H1 (cell line): ENCODE data around the gene COL11A2. TPM values are rescaled to one million over a fixed set of nuclear protein-coding genes. Genes with fewer than 3 reads are reported as not detected.

Experiments
- ASH2L ChIP-seq: fragments of 200-600, 300-600 bp; sonication (generic); IDR thresholded peaks from one replicate; pipeline ENCODE4 v1.7.1; 2017; ENCODE audit warnings: low read length
- ATF3 ChIP-seq: IDR thresholded peaks from 2 replicates; pipeline ENCODE4 v1.6.1; 2011; ENCODE audit warnings: low read depth, mild to moderate bottlenecking, low read length; ENCODE audit not compliant: insufficient read depth
- CBX8 ChIP-seq: fragments of 300-800, 300-1000 bp; sonication (generic); IDR thresholded peaks from 2 replicates; pipeline ENCODE4 v1.7.1; 2016; ENCODE audit warnings: low read depth, low read length, borderline replicate concordance
- CREB1 ChIP-seq: IDR thresholded peaks from 2 replicates; pipeline ENCODE4 v1.6.1; 2012; ENCODE audit warnings: inconsistent platforms
- CTCF ChIP-seq, 3 experiments: IDR thresholded peaks; 1 replicate in 2 of 3; 2 replicates in 1 of 3; pipeline versions ENCODE4 v1.5.1 to v1.6.1; 2011; ENCODE audit warnings: low read length in 3 of 3, mild to moderate bottlenecking in 3 of 3, inconsistent platforms in 2 of 3, low read depth in 1 of 3, moderate library complexity in 1 of 3; ENCODE audit not compliant: insufficient read depth in 1 of 3; ENCODE audit errors: control extremely low read depth in 1 of 3
- E2F6 ChIP-seq: IDR thresholded peaks from 2 replicates; pipeline ENCODE4 v1.6.1; 2012; ENCODE audit warnings: inconsistent platforms
- EP300 ChIP-seq, 2 experiments: IDR thresholded peaks; 1 replicate in 1 of 2; 2 replicates in 1 of 2; pipeline ENCODE4 v1.6.1; 2011 to 2012; ENCODE audit warnings: low read depth in 2 of 2, low read length in 2 of 2, mild to moderate bottlenecking in 2 of 2, borderline replicate concordance in 1 of 2, inconsistent platforms in 1 of 2, moderate library complexity in 1 of 2
- EZH2 ChIP-seq: fragments of 200-600 bp; sonication (generic); IDR thresholded peaks from 2 replicates; pipeline ENCODE4 v1.7.1; 2012; ENCODE audit warnings: low read depth, mild to moderate bottlenecking, moderate library complexity, low read length, inconsistent platforms; ENCODE audit not compliant: severe bottlenecking
- GABPA ChIP-seq: IDR thresholded peaks from 2 replicates; pipeline ENCODE4 v1.6.1; 2011; ENCODE audit warnings: mild to moderate bottlenecking, low read length, moderate library complexity, borderline replicate concordance; ENCODE audit not compliant: insufficient read depth
- HDAC6 ChIP-seq: IDR thresholded peaks from one replicate; pipeline ENCODE4 v1.7.1; 2012; ENCODE audit warnings: low read depth, mild to moderate bottlenecking, inconsistent platforms, low read length, moderate library complexity
- JUN ChIP-seq: IDR thresholded peaks from 2 replicates; pipeline ENCODE4 v1.6.1; 2011; ENCODE audit warnings: low read depth, mild to moderate bottlenecking, improper control_type of control experiment, low read length
- NRF1 ChIP-seq: IDR thresholded peaks from 2 replicates; pipeline ENCODE4 v1.6.1; 2011; ENCODE audit warnings: mild to moderate bottlenecking, low read depth, low read length, improper control_type of control experiment
- POLR2AphosphoS5 ChIP-seq: IDR thresholded peaks from 2 replicates; pipeline ENCODE4 v1.6.1; 2011; ENCODE audit warnings: low read depth, low read length
- RBBP5 ChIP-seq: IDR thresholded peaks from 2 replicates; pipeline ENCODE4 v1.7.1; 2012; ENCODE audit warnings: low read depth, mild to moderate bottlenecking, inconsistent platforms, low read length, moderate library complexity, borderline replicate concordance
- RNF2 ChIP-seq: fragments of 200-900, 300-1000 bp; sonication (generic); IDR thresholded peaks from 2 replicates; pipeline ENCODE4 v1.7.1; 2016; ENCODE audit warnings: borderline replicate concordance, low read depth, mild to moderate bottlenecking, antibody characterized with exemption, low read length; ENCODE audit not compliant: poor library complexity, severe bottlenecking; ENCODE audit errors: missing control alignments
- SP1 ChIP-seq: IDR thresholded peaks from 2 replicates; pipeline ENCODE4 v1.6.1; 2011; ENCODE audit warnings: low read depth, low read length
- SRF ChIP-seq: IDR thresholded peaks from 2 replicates; pipeline ENCODE4 v1.6.1; 2011; ENCODE audit warnings: mild to moderate bottlenecking, low read depth, low read length, moderate library complexity
- TAF7 ChIP-seq: optimal IDR thresholded peaks from 2 replicates; pipeline ENCODE3; 2011; ENCODE audit warnings: low read depth, mild to moderate bottlenecking, inconsistent platforms, low read length, moderate library complexity, borderline replicate concordance
- YY1 ChIP-seq: IDR thresholded peaks from 2 replicates; pipeline ENCODE4 v1.6.1; 2011; ENCODE audit warnings: low read depth, mild to moderate bottlenecking, low read length
- polyA plus RNA-seq, 7 experiments: library from polyadenylated mRNA; depleted of rRNA in 3 of 7; stranded (reverse) in 5 of 7; unstranded in 2 of 7; fragments of >200 nt in 5 of 7; fragments of 200-250 nt in 2 of 7; gene quantifications; 1 replicate in 5 of 7; 2 replicates in 1 of 7; 4 replicates in 1 of 7; pipeline versions ENCODE4 v1.2.1 to v1.2.3, GENCODE V29; 2011 to 2013; ENCODE audit warnings: missing spikeins in 2 of 7, mixed read lengths in 2 of 7
- total RNA-seq: library from RNA; stranded (reverse); fragmentation: NEBNext Ultra II Directional; extraction: Animal tissue kit (Norgen Biotek cat#: 25700); gene quantifications from 2 replicates; pipeline ENCODE4 v1.2.1, GENCODE V29; 2021

The COL11A2 gene
- total and polyA plus RNA-seq, 2 of the 8 experiments (the other 6 are each of a cell fraction or from before 2014, with no cell fraction given): 2.8 to 3.8 TPM

GRCh38 chr6:33200219-33201146 is 8.2 kb upstream of the COL11A2 start, which contains the start of the genes RXRB and SLC39A7 (continued):
- TF ChIP-seq ATF3 (no peak), E2F6 (peak; percentile 55), YY1 (peak; percentile 100), EP300 (IDR thresholded peaks at IDR 0.05; ENCODE audit: borderline replicate concordance in 1 of 2, low read depth in 2 of 2, low read length in 2 of 2) (0 out of 3 replicates have a peak, but pooled peaks of 1 of the 2 experiments have one; percentile 48), EZH2 (no peak), ASH2L (peak; percentile 89), NRF1 (peak; percentile 93), RBBP5 (peak; percentile 94), JUN (no peak), POLR2AphosphoS5 (peak; percentile 84), TAF7 (peak; percentile 45), CREB1 (peak; percentile 76), RNF2 (no peak), CBX8 (no peak), HDAC6 (no peak), SP1 (peak; percentile 72), CTCF (IDR thresholded peaks at IDR 0.05; ENCODE audit: control extremely low read depth in 1 of 3, insufficient read depth in 1 of 3, low read depth in 1 of 3, low read length in 3 of 3) (no peak), SRF (no peak), GABPA (no peak)
